Bronchial epithelial cell (primary cell): ENCODE measurements around the gene ETV3L. TPM values are rescaled to one million over a fixed set of nuclear protein-coding genes. Genes with fewer than 3 reads are reported as not detected.

Experiments used
- DNase-seq: peaks from one replicate; pipeline ENCODE4 v3.0.0-alpha.2; 2010; ENCODE audit warnings: low read depth
- FAIRE-seq: peaks from 2 replicates; lab custom pipeline; 2011; peaks lifted over from hg19 to GRCh38; lab: Jason Lieb, UNC
- H3K27me3 ChIP-seq: 2 replicates; pipeline ENCODE4 v1.5.1; 2011; ENCODE audit warnings: low read length; ENCODE audit not compliant: control insufficient read depth, insufficient read depth
- H3K36me3 ChIP-seq: 2 replicates; pipeline ENCODE4 v1.5.1; 2011; ENCODE audit warnings: low read length; ENCODE audit not compliant: control insufficient read depth, insufficient read depth
- H3K4me3 ChIP-seq: 2 replicates; pipeline ENCODE4 v1.5.1; 2011; ENCODE audit warnings: mild to moderate bottlenecking, low read depth, low read length, control low read depth
- total RNA-seq: library from RNA; depleted of rRNA; stranded (reverse); fragments of >200 nt; gene quantifications from 2 replicates; pipeline ENCODE4 v1.2.1, GENCODE V29; 2014
- TF ChIP-seq, protein P1 (sequence below): IDR thresholded peaks from 2 replicates; pipeline ENCODE4 v1.5.1; 2011; ENCODE audit warnings: mild to moderate bottlenecking, moderate library complexity, low read length, control low read depth, inconsistent platforms; ENCODE audit not compliant: insufficient read depth, severe bottlenecking

The ETV3L gene
- total RNA-seq, 1 donor from 2014 or later = not detected

DNA sequence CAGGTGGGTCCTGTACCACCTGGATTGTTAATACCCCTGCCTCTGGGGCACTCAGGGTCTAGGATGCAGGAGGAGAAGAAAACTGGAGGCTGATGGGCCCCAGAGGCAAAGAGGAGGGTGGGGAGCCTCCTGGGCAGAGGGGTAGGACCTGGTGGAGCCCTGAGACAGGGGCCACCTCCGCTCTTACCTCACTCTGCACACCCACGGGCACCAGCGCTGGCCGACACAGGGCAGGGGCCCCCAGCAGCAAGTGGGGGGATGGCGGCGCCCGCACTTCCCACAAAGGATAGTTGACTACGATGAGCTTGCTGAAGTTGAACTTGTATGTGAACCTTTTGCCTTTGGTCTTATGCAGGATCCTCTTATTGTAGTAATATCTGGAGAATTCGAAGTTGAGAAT, 1.1 kb downstream of the ETV3L start:
- DNase-seq = no peak
- FAIRE-seq = no peak
- Histone ChIP-seq H3K36me3 (no peaks in the 10 kb centered on the region), H3K27me3 (peaks cover 5% of the 10 kb centered on the region), H3K4me3 (no peak overlapping the region)
- TF ChIP-seq, protein P1, sequence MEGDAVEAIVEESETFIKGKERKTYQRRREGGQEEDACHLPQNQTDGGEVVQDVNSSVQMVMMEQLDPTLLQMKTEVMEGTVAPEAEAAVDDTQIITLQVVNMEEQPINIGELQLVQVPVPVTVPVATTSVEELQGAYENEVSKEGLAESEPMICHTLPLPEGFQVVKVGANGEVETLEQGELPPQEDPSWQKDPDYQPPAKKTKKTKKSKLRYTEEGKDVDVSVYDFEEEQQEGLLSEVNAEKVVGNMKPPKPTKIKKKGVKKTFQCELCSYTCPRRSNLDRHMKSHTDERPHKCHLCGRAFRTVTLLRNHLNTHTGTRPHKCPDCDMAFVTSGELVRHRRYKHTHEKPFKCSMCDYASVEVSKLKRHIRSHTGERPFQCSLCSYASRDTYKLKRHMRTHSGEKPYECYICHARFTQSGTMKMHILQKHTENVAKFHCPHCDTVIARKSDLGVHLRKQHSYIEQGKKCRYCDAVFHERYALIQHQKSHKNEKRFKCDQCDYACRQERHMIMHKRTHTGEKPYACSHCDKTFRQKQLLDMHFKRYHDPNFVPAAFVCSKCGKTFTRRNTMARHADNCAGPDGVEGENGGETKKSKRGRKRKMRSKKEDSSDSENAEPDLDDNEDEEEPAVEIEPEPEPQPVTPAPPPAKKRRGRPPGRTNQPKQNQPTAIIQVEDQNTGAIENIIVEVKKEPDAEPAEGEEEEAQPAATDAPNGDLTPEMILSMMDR = no peak

DNA sequence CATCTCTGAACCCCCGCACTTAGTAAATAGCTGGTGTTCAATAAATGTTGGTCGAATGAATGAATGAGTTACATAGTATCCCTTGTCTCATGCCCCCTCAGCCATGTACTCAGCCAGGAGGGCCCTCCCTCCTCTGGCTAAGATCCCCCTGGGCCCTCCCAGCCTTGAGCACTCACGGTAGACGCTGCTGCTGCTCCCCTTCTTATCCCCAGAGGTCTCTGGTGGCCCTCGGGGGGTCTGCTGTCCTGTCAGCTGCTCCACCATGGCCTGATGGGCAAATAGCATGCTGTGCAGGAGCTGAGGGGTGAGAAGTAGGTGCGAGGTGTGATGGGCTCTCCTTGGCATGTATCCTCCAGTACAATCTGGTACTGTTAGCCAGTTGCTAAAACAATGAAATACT, 1.9 kb downstream of the ETV3L start:
- H3K4me3 ChIP-seq = no peak overlapping the region
- no peaks in the 10 kb centered on the region for H3K36me3 ChIP-seq
- DNase-seq = no peak
- TF ChIP-seq, protein P1 = no peak
- peaks cover 2% of the 10 kb centered on the region for H3K27me3 ChIP-seq
- no peak for FAIRE-seq

DNA sequence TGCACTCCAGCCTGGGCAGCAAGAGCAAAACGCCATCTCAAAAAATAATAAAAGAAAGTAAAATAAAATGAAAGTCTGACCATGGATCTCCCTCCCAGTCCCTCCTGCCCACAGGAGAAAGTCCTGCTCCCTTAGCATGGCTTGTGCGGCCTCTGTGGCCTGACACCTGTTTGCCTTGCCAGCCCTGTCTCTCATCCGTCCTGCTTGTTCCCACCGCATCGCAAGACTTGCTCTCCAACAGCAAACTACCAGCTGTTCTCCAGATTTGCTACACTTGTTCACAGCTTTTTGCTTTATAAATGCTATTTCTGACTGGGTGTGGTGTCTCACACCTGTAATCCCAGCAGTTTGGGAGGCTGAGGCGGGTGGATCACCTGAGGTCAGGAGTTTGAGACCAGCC, 2.7 kb downstream of the ETV3L start:
- H3K27me3 ChIP-seq = no peaks in the 10 kb centered on the region
- FAIRE-seq (no peak), DNase-seq (no peak)
- no peak overlapping the region for H3K4me3 ChIP-seq
- TF ChIP-seq, protein P1 = no peak
- no peaks in the 10 kb centered on the region for H3K36me3 ChIP-seq

DNA sequence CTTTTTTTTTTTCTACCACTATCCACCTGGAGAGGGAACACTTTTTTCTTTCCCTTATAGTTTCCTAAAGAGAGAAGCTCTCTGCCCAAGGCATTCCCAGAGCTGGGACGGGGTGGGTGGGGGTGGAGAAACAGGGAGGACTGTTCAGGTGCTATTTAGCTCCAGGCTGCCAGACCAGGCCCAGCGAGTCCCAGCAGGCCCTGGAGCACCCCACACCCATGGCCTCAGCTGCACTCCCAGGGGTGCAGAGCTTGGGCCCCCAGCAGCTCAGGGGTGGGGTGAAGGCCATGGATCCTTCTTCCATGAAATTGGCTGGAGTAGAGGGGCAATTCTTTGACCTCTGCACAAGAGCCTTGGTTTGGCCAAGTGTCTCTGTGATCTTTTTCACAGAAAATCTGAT, 4.1 kb downstream of the ETV3L start:
- DNase-seq (no peak), FAIRE-seq (no peak)
- TF ChIP-seq, protein P1 = no peak

DNA sequence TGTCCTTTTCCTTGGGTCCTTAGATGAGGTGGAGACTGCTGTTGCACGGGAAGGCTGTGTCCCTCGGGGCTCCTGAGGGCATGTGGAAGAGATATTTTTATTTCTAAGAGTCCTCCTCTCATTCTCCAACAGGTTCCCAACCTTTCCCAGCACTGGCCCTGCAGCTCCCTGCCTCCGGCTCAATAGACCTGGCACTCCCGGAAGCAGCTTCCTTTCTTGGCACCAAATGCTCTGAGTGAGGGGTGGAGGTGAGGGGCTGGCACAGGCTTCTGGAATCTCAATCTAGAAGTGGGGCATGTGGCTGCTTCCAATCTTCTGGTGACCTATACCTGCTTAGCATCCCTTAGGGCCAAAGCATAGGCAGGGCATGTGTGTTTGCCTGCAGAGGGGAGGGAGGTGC, 4.5 kb downstream of the ETV3L start:
- Histone ChIP-seq H3K4me3 (no peak overlapping the region), H3K27me3 (peaks cover 1% of the 10 kb centered on the region), H3K36me3 (no peaks in the 10 kb centered on the region)
- FAIRE-seq (no peak), DNase-seq (no peak)
- TF ChIP-seq, protein P1 = no peak

More for the DNA sequence above, 4.1 kb downstream of the ETV3L start:
- Histone ChIP-seq H3K27me3 (peaks cover 1% of the 10 kb centered on the region), H3K4me3 (no peak overlapping the region), H3K36me3 (no peaks in the 10 kb centered on the region)

DNA sequence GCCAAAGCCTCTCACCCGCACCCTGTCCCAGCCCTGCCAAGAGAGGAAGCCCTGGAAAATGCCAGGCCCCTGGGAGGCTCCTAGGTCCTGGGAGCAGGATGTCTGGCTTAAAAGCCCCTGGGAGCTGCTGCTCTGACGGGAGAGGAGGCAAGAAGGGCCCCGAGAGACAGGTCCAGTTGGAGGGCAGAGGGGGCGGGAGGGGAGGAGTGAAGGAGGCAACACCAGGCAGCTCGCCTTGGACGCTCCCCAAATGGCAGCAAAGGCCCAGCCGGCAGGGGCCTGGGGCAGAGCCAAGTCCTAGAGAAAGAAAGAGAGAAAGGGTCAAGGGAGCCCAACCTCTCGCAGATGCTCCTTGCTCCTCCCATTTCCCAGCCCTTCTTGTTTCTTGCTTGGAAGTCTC, 6.8 kb downstream of the ETV3L start:
- H3K27me3 ChIP-seq = peaks cover 1% of the 10 kb centered on the region
- DNase-seq (no peak), FAIRE-seq (no peak)
- H3K36me3 ChIP-seq = no peaks in the 10 kb centered on the region
- TF ChIP-seq, protein P1 = no peak
- no peak overlapping the region for H3K4me3 ChIP-seq
